Measurements from ENCODE around the gene METTL13. TPM values are rescaled to one million over a fixed set of nuclear protein-coding genes. Genes with fewer than 3 reads are reported as not detected.

METTL13 gene
- total RNA-seq, 1 experiment from 2014 or later: 115 TPM

GRCh38 chr1:171841931-171842761, 60.7 kb downstream of the METTL13 start:
- H3K9ac ChIP-seq (ENCODE audit: low read length): no peak overlapping the region
- H3K4me3 ChIP-seq (ENCODE audit: low read length): no peak overlapping the region
- H3K79me2 ChIP-seq (ENCODE audit: low read length): no peaks in the 10 kb centered on the region
- H3K27ac ChIP-seq (ENCODE audit: low read length): no peak overlapping the region
- TF ChIP-seq CTCF (conservative IDR thresholded peaks at IDR 0.05; ENCODE audit: low read depth, low read length): no peak
- no peak for TF ChIP-seq EZH2phosphoT487 (IDR thresholded peaks at IDR 0.05; ENCODE audit: borderline replicate concordance, low read length)
- no peak for TF ChIP-seq EZH2 (IDR thresholded peaks at IDR 0.05; ENCODE audit: low read length, unreplicated experiment)
- no peaks in the 10 kb centered on the region; the same call in 1 of the 2 replicates for H3K9me2 ChIP-seq (replicated peaks; ENCODE audit: low read length)
- H3K4me1 ChIP-seq (ENCODE audit: insufficient read depth, low read length): no peaks in the 10 kb centered on the region
- H3K27me3 ChIP-seq (ENCODE audit: low read length): peaks cover 77% of the 10 kb centered on the region
- H2AFZ ChIP-seq (ENCODE audit: low read length): no peak overlapping the region
- H3K9me3 ChIP-seq (ENCODE audit: low read length): no peaks in the 10 kb centered on the region
- H3K36me3 ChIP-seq (ENCODE audit: low read depth, low read length): no peaks in the 10 kb centered on the region
- ChIA-PET CTCF (interaction anchor here (0.6 kb wide), 1 partner anchor 143 kb away, joined by 3 read pairs; no protein-coding TSS in a partner anchor), POLR2A (ENCODE audit: unreplicated experiment) (no interaction called here)
- intact Hi-C loops (cut with micrococcal nuclease): no loop called here
- ATAC-seq: no peak
- DNase-seq: no peak
- no TSS peak for BruUV-seq (replicated peaks)
- H4K20me1 ChIP-seq (ENCODE audit: low read length): no peaks in the 10 kb centered on the region
- H3F3A ChIP-seq (ENCODE audit: low read length, unreplicated experiment): no peaks in the 10 kb centered on the region
- no peak overlapping the region for H3K4me2 ChIP-seq (ENCODE audit: low read length)

GRCh38 chr1:171844381-171844780, 62.9 kb downstream of the METTL13 start:
- Histone ChIP-seq H3K79me2 (ENCODE audit: low read length) (no peaks in the 10 kb centered on the region), H3K4me1 (ENCODE audit: insufficient read depth, low read length) (no peaks in the 10 kb centered on the region), H3K4me2 (ENCODE audit: low read length) (no peak overlapping the region), H3K9me2 (replicated peaks; ENCODE audit: low read length) (no peaks in the 10 kb centered on the region), H2AFZ (ENCODE audit: low read length) (no peak overlapping the region), H3K4me3 (ENCODE audit: low read length) (no peak overlapping the region), H3K27ac (ENCODE audit: low read length) (no peak overlapping the region), H3K36me3 (ENCODE audit: low read depth, low read length) (no peaks in the 10 kb centered on the region), H3K9me3 (ENCODE audit: low read length) (no peaks in the 10 kb centered on the region), H3F3A (ENCODE audit: low read length, unreplicated experiment) (no peaks in the 10 kb centered on the region), H3K9ac (ENCODE audit: low read length) (no peak overlapping the region), H3K27me3 (ENCODE audit: low read length) (peaks cover 76% of the 10 kb centered on the region), H4K20me1 (ENCODE audit: low read length) (no peaks in the 10 kb centered on the region)
- peak; percentile 32; the same call in 1 of the 2 replicates for ATAC-seq
- POLR2A ChIA-PET (ENCODE audit: unreplicated experiment): no interaction called here
- intact Hi-C loops (cut with micrococcal nuclease): no loop called here
- BruUV-seq (replicated peaks): no TSS peak
- no peak for DNase-seq
- CTCF ChIA-PET: interaction anchor here (0.6 kb wide), 1 partner anchor 205 kb away, joined by 3 read pairs; no protein-coding TSS in a partner anchor
- TF ChIP-seq CTCF (conservative IDR thresholded peaks at IDR 0.05; ENCODE audit: low read depth, low read length) (no peak), EZH2 (IDR thresholded peaks at IDR 0.05; ENCODE audit: low read length, unreplicated experiment) (no peak)

GRCh38 chr1:171845998-171846397, 64.5 kb downstream of the METTL13 start:
- Histone ChIP-seq H4K20me1 (ENCODE audit: low read length) (no peaks in the 10 kb centered on the region), H3K4me3 (ENCODE audit: low read length) (no peak overlapping the region), H3K9ac (ENCODE audit: low read length) (no peak overlapping the region), H3K36me3 (ENCODE audit: low read depth, low read length) (no peaks in the 10 kb centered on the region), H3K79me2 (ENCODE audit: low read length) (no peaks in the 10 kb centered on the region), H3K4me2 (ENCODE audit: low read length) (no peak overlapping the region), H3K9me3 (ENCODE audit: low read length) (no peaks in the 10 kb centered on the region), H3K4me1 (ENCODE audit: insufficient read depth, low read length) (no peaks in the 10 kb centered on the region), H3F3A (ENCODE audit: low read length, unreplicated experiment) (no peaks in the 10 kb centered on the region), H2AFZ (ENCODE audit: low read length) (no peak overlapping the region), H3K9me2 (replicated peaks; ENCODE audit: low read length) (no peaks in the 10 kb centered on the region), H3K27me3 (ENCODE audit: low read length) (peaks cover 76% of the 10 kb centered on the region), H3K27ac (ENCODE audit: low read length) (no peak overlapping the region)
- CTCF ChIA-PET: no interaction called here
- no TSS peak for BruUV-seq (replicated peaks)
- POLR2A ChIA-PET (ENCODE audit: unreplicated experiment): no interaction called here
- TF ChIP-seq EZH2phosphoT487 (IDR thresholded peaks at IDR 0.05; ENCODE audit: borderline replicate concordance, low read length): no peak
- intact Hi-C loops (cut with micrococcal nuclease): no loop called here
- DNase-seq: no peak
- ATAC-seq: no peak

Other genes starting within 250 kb of the METTL13 start
- not detected in 2 replicates for gene MYOCOS, start 159.4 kb upstream of the METTL13 start, total RNA-seq (2014; rRNA removed)
- not detected in 2 replicates for gene MYOC, start 129.0 kb upstream of the METTL13 start, total RNA-seq (2014; rRNA removed)
- 5.2 and 7.2 TPM in 2 replicates for gene VAMP4, start 39.6 kb upstream of the METTL13 start, total RNA-seq (2014; rRNA removed)
- gene DNM3, start 59.8 kb downstream of the METTL13 start, total RNA-seq (2014; rRNA removed): 0.46 and 0.98 TPM in 2 replicates